ENCODE measurements around the gene AVL9. TPM values are rescaled to one million over a fixed set of nuclear protein-coding genes. Genes with fewer than 3 reads are reported as not detected.

AVL9 gene
- total RNA-seq, 2 experiments from 2014 or later: 23.3 to 25.4 TPM

GRCh38 chr7:32561613-32562012 lies 66.3 kb downstream of the AVL9 start:
- H3K9me3 ChIP-seq (ENCODE audit: control insufficient read depth in 1 of 2, insufficient read depth in 1 of 2, low read length in 2 of 2): no peaks in the 10 kb centered on the region
- no peaks in the 10 kb centered on the region for H3K4me1 ChIP-seq (ENCODE audit: insufficient read depth, low read length)
- ATAC-seq (ENCODE audit: poor library complexity): no peak
- intact Hi-C loops (cut with DNase I, micrococcal nuclease): loop anchor here in 1 of 2 experiments (5.0 kb wide), 1 partner anchor 69 kb away; the partner anchor contains the start of gene LSM5
- no peak overlapping the region for H3K27ac ChIP-seq (ENCODE audit: low read depth in 1 of 2, low read length in 2 of 2)
- H3K27me3 ChIP-seq (ENCODE audit: control insufficient read depth in 1 of 2, insufficient read depth in 2 of 2, low read length in 2 of 2): no peaks in the 10 kb centered on the region
- Mint-ChIP-seq H3K27ac (peak overlapping the region; percentile 4), H3K36me3 (ENCODE audit: low read depth) (peaks cover 71% of the 10 kb centered on the region), H3K9me3 (no peaks in the 10 kb centered on the region), H3K4me3 (no peak overlapping the region), H3K4me1 (ENCODE audit: low read depth) (peaks cover 5% of the 10 kb centered on the region), H3K27me3 (no peaks in the 10 kb centered on the region)
- no peak for TF ChIP-seq CTCF (IDR thresholded peaks at IDR 0.05)
- CTCF ChIA-PET: no interaction called here
- DNase-seq: no peak
- no peak overlapping the region for H3K4me3 ChIP-seq (ENCODE audit: low read length)
- peaks cover 44% of the 10 kb centered on the region for H3K36me3 ChIP-seq (ENCODE audit: insufficient read depth, low read length)
- POLR2A ChIA-PET: no interaction called here

- no peak for ATAC-seq (ENCODE audit: poor library complexity)
- ChIA-PET CTCF (no interaction called here), POLR2A (no interaction called here)
- Histone ChIP-seq H3K9me3 (ENCODE audit: control insufficient read depth in 1 of 2, insufficient read depth in 1 of 2, low read length in 2 of 2) (no peaks in the 10 kb centered on the region), H3K36me3 (ENCODE audit: insufficient read depth, low read length) (peaks cover 31% of the 10 kb centered on the region), H3K4me1 (ENCODE audit: insufficient read depth, low read length) (no peaks in the 10 kb centered on the region), H3K4me3 (ENCODE audit: low read length) (no peak overlapping the region), H3K27me3 (ENCODE audit: control insufficient read depth in 1 of 2, insufficient read depth in 2 of 2, low read length in 2 of 2) (no peaks in the 10 kb centered on the region), H3K27ac (ENCODE audit: low read depth in 1 of 2, low read length in 2 of 2) (no peak overlapping the region)
- no peak for TF ChIP-seq CTCF (IDR thresholded peaks at IDR 0.05)
- DNase-seq: no peak
- H3K36me3 Mint-ChIP-seq (ENCODE audit: low read depth): peaks cover 55% of the 10 kb centered on the region
- no peaks in the 10 kb centered on the region for H3K9me3 Mint-ChIP-seq
- no peak overlapping the region for H3K27ac Mint-ChIP-seq
- H3K4me1 Mint-ChIP-seq (ENCODE audit: low read depth): peaks cover 5% of the 10 kb centered on the region
- intact Hi-C loops (cut with DNase I, micrococcal nuclease): loop anchor here in 1 of 2 experiments (5.0 kb wide), 1 partner anchor 72 kb away; the partner anchor contains the start of gene LSM5
- H3K27me3 Mint-ChIP-seq: no peaks in the 10 kb centered on the region
- no peak overlapping the region for H3K4me3 Mint-ChIP-seq
Measured at GRCh38 chr7:32564542-32564941, 69.3 kb downstream of the AVL9 start.

GRCh38 chr7:32569388-32570289 lies 74.3 kb downstream of the AVL9 start:
- Mint-ChIP-seq H3K27me3 (no peaks in the 10 kb centered on the region), H3K4me1 (ENCODE audit: low read depth) (no peaks in the 10 kb centered on the region), H3K9me3 (no peaks in the 10 kb centered on the region), H3K36me3 (ENCODE audit: low read depth) (peaks cover 41% of the 10 kb centered on the region), H3K4me3 (no peak overlapping the region), H3K27ac (no peak overlapping the region)
- no peak for DNase-seq
- H3K4me1 ChIP-seq (ENCODE audit: insufficient read depth, low read length): no peaks in the 10 kb centered on the region
- ChIA-PET POLR2A (no interaction called here), CTCF (no interaction called here)
- no peak overlapping the region for H3K4me3 ChIP-seq (ENCODE audit: low read length)
- no peaks in the 10 kb centered on the region for H3K27me3 ChIP-seq (ENCODE audit: control insufficient read depth in 1 of 2, insufficient read depth in 2 of 2, low read length in 2 of 2)
- intact Hi-C loops (cut with DNase I, micrococcal nuclease): no loop called here
- H3K27ac ChIP-seq (ENCODE audit: low read depth in 1 of 2, low read length in 2 of 2): no peak overlapping the region
- H3K36me3 ChIP-seq (ENCODE audit: insufficient read depth, low read length): peaks cover 33% of the 10 kb centered on the region
- H3K9me3 ChIP-seq (ENCODE audit: control insufficient read depth in 1 of 2, insufficient read depth in 1 of 2, low read length in 2 of 2): no peaks in the 10 kb centered on the region
- no peak for ATAC-seq (ENCODE audit: poor library complexity)
- no peak for TF ChIP-seq CTCF (IDR thresholded peaks at IDR 0.05)

All from CD4-positive, alpha-beta T cell (primary cell).